NCI-H1105 (cell line): ENCODE measurements around the gene MRNIP.
"Not testable (repeated sequence)": the region's sequence is repeated elsewhere in the genome, so short reads cannot be mapped to it uniquely, and the experiment has no call there.

Experiments used
- DNase-seq: peaks from one replicate; lab custom pipeline; 2025; lab: John Stamatoyannopoulos, UW

The MRNIP gene

DNA sequence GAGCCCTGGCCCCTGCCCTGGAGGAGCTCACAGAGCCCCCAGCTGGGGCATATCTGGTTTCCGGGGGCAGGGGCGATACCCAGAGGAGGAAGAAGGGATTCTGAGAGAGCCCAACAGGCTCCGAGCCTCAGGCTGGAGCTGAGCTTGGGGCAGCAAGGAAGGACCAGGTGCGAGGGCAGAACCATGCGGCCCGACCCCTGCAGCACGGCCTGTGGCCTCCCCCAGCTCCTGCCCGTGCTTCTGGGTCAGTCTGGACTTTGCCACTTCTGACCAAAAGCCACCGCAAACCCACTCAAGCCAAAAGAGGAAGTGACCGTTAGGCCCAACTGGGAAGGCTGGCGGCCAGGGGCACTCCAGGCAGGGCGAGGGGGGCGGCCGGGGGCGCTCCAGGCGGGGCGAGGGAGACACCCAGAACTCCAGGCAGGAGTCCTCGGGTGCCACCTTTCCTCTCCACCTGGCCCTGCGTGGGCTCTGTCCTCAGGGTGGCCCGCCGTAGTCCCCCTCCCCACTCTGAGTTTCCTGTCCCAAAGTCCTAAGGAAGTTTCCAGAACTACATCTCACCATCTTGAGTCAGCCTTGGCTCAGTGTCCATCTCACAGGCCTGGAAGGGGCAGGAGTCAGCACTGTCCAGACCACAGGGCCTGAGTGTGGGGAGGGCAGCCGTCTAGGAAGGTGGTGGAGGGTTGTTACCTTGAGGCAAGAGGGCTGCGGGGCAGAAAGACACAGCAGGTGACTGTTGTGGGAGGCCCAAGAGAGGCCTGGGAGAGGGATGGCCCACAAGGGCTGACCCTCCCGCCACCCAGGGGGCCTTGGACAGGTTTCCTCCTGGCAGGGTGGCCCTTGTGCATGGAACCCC lies 65.8 kb downstream of the MRNIP start:
- DNase-seq, result no peak

DNA sequence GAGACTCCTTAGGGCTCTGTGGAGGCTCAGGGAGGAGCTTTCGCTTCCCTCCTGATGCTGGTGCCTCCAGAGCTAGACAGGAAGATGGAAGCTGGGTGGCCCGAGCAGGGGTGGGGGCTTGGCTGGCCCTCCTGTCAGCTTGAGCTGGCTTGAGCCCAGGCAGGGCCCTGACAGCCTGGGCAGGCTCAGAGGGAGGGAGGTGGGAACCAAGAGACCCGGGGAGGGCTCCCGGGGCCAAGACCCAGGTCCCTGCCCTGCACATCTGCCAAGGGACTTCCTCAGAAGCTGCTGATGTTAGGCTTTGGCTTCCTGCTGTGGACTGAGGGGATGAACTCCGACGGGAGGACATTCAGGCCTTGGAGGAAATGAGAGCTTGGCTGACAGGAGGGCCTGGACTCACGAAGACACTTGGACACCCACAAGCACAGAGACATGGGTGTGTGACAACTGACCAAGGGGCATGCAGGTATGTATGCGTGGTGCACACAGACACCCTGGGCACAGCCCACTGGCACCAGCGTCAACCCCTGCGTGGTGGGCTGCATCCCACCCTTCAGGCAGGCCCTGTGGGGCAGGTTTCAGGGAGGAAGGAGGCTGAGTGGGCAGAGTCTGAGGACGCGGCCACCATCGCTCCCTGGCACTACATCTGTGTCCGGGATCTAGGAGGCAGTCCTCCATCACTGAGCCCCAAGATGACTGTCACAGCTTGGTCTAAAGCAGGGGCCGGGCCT lies 66.6 kb downstream of the MRNIP start:
- DNase-seq, result no peak

DNA sequence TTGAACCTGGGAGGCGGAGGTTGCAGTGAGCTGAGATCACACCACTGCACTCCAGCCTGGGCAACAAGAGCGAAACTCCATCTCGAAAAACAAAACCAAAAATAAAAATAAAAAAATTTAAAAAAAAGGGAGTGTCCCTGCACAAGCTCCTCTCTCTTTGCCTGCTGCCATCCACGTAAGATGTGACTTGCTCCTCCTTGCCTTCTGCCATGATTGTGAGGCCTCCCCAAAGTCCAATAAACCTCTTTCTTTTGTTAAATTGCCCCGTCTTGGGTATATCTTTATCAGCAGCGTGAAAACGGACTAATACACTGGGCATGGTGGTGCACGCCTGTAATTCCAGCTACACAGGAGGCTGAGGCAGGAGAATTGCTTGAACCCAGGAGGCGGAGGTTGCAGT lies 69.3 kb downstream of the MRNIP start:
- not testable (repeated sequence) for DNase-seq

DNA sequence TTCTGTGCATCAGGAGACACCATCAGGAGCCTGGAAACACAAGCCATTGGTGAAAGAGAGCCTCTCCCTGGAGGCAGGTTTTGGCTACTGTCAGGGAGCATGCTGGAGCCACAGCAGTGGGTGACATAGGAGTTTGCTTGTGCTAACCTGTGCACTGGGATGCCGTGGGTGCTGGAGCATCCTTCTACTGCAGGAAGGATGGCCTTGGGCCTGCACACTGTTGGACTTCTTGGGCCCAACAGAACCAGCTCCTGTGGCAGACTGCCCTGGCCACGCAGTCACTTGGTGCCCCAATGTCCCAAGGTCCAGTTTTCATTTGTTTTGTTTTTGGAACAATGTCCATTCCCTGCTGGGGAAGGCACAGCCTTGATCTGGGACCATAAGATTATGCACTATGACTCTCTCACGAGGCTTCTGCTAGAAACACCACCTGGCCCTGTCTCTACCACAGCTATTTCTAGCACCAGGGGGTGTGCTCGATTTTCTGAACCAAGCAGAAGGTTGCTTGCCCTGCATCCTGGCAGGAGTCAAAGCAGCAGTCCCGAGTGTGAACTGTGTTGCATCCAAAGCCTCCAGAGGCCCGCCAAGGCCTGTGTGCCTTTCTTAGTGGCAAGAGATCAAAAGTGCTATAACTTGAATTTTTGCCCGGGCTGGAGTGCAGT lies 70.3 kb downstream of the MRNIP start:
- DNase-seq, result no peak
